Tibial artery (tissue), 4 donors: Measurements from ENCODE around the gene CD200R1.

ENCODE experiments used
- DNase-seq, 2 donors: peaks; one replicate each; pipeline ENCODE4 v3.0.0-alpha.2; 2019
- H3K27ac ChIP-seq, 2 donors: fragments of 200-600 bp; sonication (generic) in 1 of 2; 1 replicate in 1 of 2; 2 replicates in 1 of 2; pipeline ENCODE4 v1.5.1; 2018 to 2019; ENCODE audit warnings: mild to moderate bottlenecking in 1 of 2
- H3K27me3 ChIP-seq, 2 donors: fragments of 200-600 bp; sonication (generic) in 1 of 2; one replicate each; pipeline versions ENCODE4 v1.5.1 to v1.6.0; 2016 to 2019
- H3K36me3 ChIP-seq, 3 donors: fragments of 200-600 bp; sonication (generic) in 2 of 3; one replicate each; pipeline ENCODE4 v1.5.1; 2016 to 2019; ENCODE audit warnings: mild to moderate bottlenecking in 2 of 3
- H3K4me1 ChIP-seq, 4 donors: fragments of 200-600 bp; sonication (generic) in 2 of 4; 1 replicate in 3 of 4; 2 replicates in 1 of 4; pipeline ENCODE4 v1.5.1; 2016 to 2019
- H3K4me3 ChIP-seq, 2 donors: fragments of 200-600 bp; sonication (generic) in 1 of 2; 1 replicate in 1 of 2; 2 replicates in 1 of 2; pipeline ENCODE4 v1.5.1; 2018 to 2019; ENCODE audit warnings: mild to moderate bottlenecking in 2 of 2
- H3K9me3 ChIP-seq, 3 donors: fragments of 200-600 bp; sonication (generic) in 1 of 3; one replicate each; pipeline ENCODE4 v1.5.1; 2016 to 2019
- CTCF ChIP-seq, 2 experiments: fragments of 200-600 bp in 1 of 2; fragments of 450-650 bp in 1 of 2; IDR thresholded peaks; one replicate each; pipeline ENCODE4 v1.5.1; 2017 to 2019; ENCODE audit warnings: antibody characterized with exemption in 2 of 2, mild to moderate bottlenecking in 1 of 2, moderate library complexity in 1 of 2
- intact Hi-C: fragments of 100-400 bp; cut with DNase I; formaldehyde crosslinking; loops from one replicate; pipeline ENCODE4 v1.15.0; 2023; ENCODE audit warnings: low total_unique reads

CD200R1 gene

GRCh38 chr3:112982710-112983109 lies 7.8 kb upstream of the CD200R1 start:
- no peak for TF ChIP-seq CTCF (IDR thresholded peaks at IDR 0.05)
- Histone ChIP-seq H3K27me3 (no peaks in the 10 kb centered on the region), H3K9me3 (no peaks in the 10 kb centered on the region), H3K4me3 (no peak overlapping the region), H3K4me1 (no peaks in the 10 kb centered on the region), H3K36me3 (no peaks in the 10 kb centered on the region), H3K27ac (no peak overlapping the region)
- DNase-seq = no peak
- intact Hi-C loops = loop anchor here (10.0 kb wide), 1 partner anchor 398 kb away; no protein-coding TSS in a partner anchor

- TF ChIP-seq CTCF (IDR thresholded peaks at IDR 0.05) = no peak
- intact Hi-C loops = loop anchor here (2.0 to 10.0 kb wide), 2 partner anchors 337 to 395 kb away; no protein-coding TSS in a partner anchor
- no peak for DNase-seq
- H3K4me3 ChIP-seq = no peak overlapping the region
- H3K27ac ChIP-seq = no peak overlapping the region
- no peaks in the 10 kb centered on the region for H3K27me3 ChIP-seq
- H3K9me3 ChIP-seq = no peaks in the 10 kb centered on the region
- no peaks in the 10 kb centered on the region for H3K36me3 ChIP-seq
- no peaks in the 10 kb centered on the region for H3K4me1 ChIP-seq
These were observed 5.2 kb upstream of the CD200R1 start for GRCh38 chr3:112980080-112980479.

GRCh38 chr3:112979244-112979832 lies 4.4 kb upstream of the CD200R1 start:
- Histone ChIP-seq H3K9me3 (no peaks in the 10 kb centered on the region), H3K4me1 (no peaks in the 10 kb centered on the region), H3K36me3 (no peaks in the 10 kb centered on the region), H3K27ac (no peak overlapping the region), H3K27me3 (no peaks in the 10 kb centered on the region), H3K4me3 (no peak overlapping the region)
- intact Hi-C loops = no loop called here
- TF ChIP-seq CTCF (IDR thresholded peaks at IDR 0.05) = peak; percentile 65 to 72
- no peak for DNase-seq

GRCh38 chr3:112976953-112977352 lies 2.0 kb upstream of the CD200R1 start:
- intact Hi-C loops = no loop called here
- no peaks in the 10 kb centered on the region for H3K36me3 ChIP-seq
- no peak overlapping the region for H3K27ac ChIP-seq
- no peak overlapping the region for H3K4me3 ChIP-seq
- no peaks in the 10 kb centered on the region for H3K4me1 ChIP-seq
- H3K9me3 ChIP-seq = no peaks in the 10 kb centered on the region
- no peak for DNase-seq
- H3K27me3 ChIP-seq = no peaks in the 10 kb centered on the region
- no peak for TF ChIP-seq CTCF (IDR thresholded peaks at IDR 0.05)

GRCh38 chr3:112976001-112976400 lies 1.1 kb upstream of the CD200R1 start:
- no peak overlapping the region for H3K27ac ChIP-seq

More at GRCh38 chr3:112976001-112976400, 1.1 kb upstream of the CD200R1 start:
- intact Hi-C loops = no loop called here
- Histone ChIP-seq H3K9me3 (no peaks in the 10 kb centered on the region), H3K4me3 (no peak overlapping the region), H3K27me3 (no peaks in the 10 kb centered on the region), H3K4me1 (no peaks in the 10 kb centered on the region), H3K36me3 (no peaks in the 10 kb centered on the region)
- no peak for DNase-seq
- no peak for TF ChIP-seq CTCF (IDR thresholded peaks at IDR 0.05)
